Measurements from ENCODE around the gene ZBTB16. TPM values are rescaled to one million over a fixed set of nuclear protein-coding genes. Genes with fewer than 3 reads are reported as not detected.

Gene ZBTB16
- total RNA-seq, 1 experiment from 2014 or later, result 70.4 TPM

- peaks cover 16% of the 10 kb centered on the region for H3K4me1 Mint-ChIP-seq (ENCODE audit: insufficient read depth, unreplicated experiment)
- H3K9me3 Mint-ChIP-seq (ENCODE audit: unreplicated experiment), result no peaks in the 10 kb centered on the region
- BruUV-seq (replicated peaks), result no TSS peak
- no peaks in the 10 kb centered on the region for H3K27me3 Mint-ChIP-seq (ENCODE audit: insufficient read depth, unreplicated experiment)
- no peak for DNase-seq (ENCODE audit: unreplicated experiment)
- H3K36me3 Mint-ChIP-seq (ENCODE audit: insufficient read depth, unreplicated experiment), result no peaks in the 10 kb centered on the region
- ChIA-PET CTCF (interaction anchor here (0.6 to 7.7 kb wide), 12 partner anchors 11 to 367 kb away, joined by 3 to 82 read pairs (median 5); partner anchors contain the start of gene ZBTB16), POLR2A (interaction anchor here (0.7 to 1.3 kb wide), 4 partner anchors 15 to 225 kb away, joined by 3 to 5 read pairs (median 4); no protein-coding TSS in a partner anchor)
- TF ChIP-seq CTCF (IDR thresholded peaks at IDR 0.05; ENCODE audit: unreplicated experiment), result no peak
- H3K27ac Mint-ChIP-seq (ENCODE audit: low read depth, unreplicated experiment), result no peak overlapping the region
- no peak overlapping the region for H3K4me3 Mint-ChIP-seq (ENCODE audit: unreplicated experiment)
- intact Hi-C loops (cut with micrococcal nuclease), result loop anchor here (5.0 kb wide), 1 partner anchor 66 kb away; no protein-coding TSS in a partner anchor
Measured at GRCh38 chr11:114263513-114264170, 204.1 kb downstream of the ZBTB16 start.

GRCh38 chr11:114264381-114264780 is 204.9 kb downstream of the ZBTB16 start:
- CTCF ChIA-PET, result interaction anchor here (0.6 to 7.7 kb wide), 11 partner anchors 10 to 368 kb away, joined by 3 to 82 read pairs (median 4); no protein-coding TSS in a partner anchor
- intact Hi-C loops (cut with micrococcal nuclease), result loop anchor here (5.0 kb wide), 1 partner anchor 67 kb away; no protein-coding TSS in a partner anchor

GRCh38 chr11:114265122-114265878 is 205.8 kb downstream of the ZBTB16 start:
- POLR2A ChIA-PET, result interaction anchor here (0.9 to 1.3 kb wide), 3 partner anchors 9 to 238 kb away, joined by 3 to 6 read pairs (median 3); no protein-coding TSS in a partner anchor
- BruUV-seq (replicated peaks), result no TSS peak
- Mint-ChIP-seq H3K4me1 (ENCODE audit: insufficient read depth, unreplicated experiment) (peaks cover 2% of the 10 kb centered on the region), H3K9me3 (ENCODE audit: unreplicated experiment) (no peaks in the 10 kb centered on the region), H3K27me3 (ENCODE audit: insufficient read depth, unreplicated experiment) (no peaks in the 10 kb centered on the region), H3K4me3 (ENCODE audit: unreplicated experiment) (no peak overlapping the region), H3K27ac (ENCODE audit: low read depth, unreplicated experiment) (no peak overlapping the region), H3K36me3 (ENCODE audit: insufficient read depth, unreplicated experiment) (peaks cover 15% of the 10 kb centered on the region)
- TF ChIP-seq CTCF (IDR thresholded peaks at IDR 0.05; ENCODE audit: unreplicated experiment), result no peak
- CTCF ChIA-PET, result interaction anchor here (0.6 to 7.7 kb wide), 11 partner anchors 9 to 371 kb away, joined by 3 to 82 read pairs (median 4); no protein-coding TSS in a partner anchor
- intact Hi-C loops (cut with micrococcal nuclease), result no loop called here
- DNase-seq (ENCODE audit: unreplicated experiment), result no peak

More at GRCh38 chr11:114264381-114264780, 204.9 kb downstream of the ZBTB16 start:
- Mint-ChIP-seq H3K4me1 (ENCODE audit: insufficient read depth, unreplicated experiment) (peaks cover 10% of the 10 kb centered on the region), H3K27me3 (ENCODE audit: insufficient read depth, unreplicated experiment) (no peaks in the 10 kb centered on the region), H3K36me3 (ENCODE audit: insufficient read depth, unreplicated experiment) (peaks cover 7% of the 10 kb centered on the region), H3K27ac (ENCODE audit: low read depth, unreplicated experiment) (no peak overlapping the region), H3K9me3 (ENCODE audit: unreplicated experiment) (no peaks in the 10 kb centered on the region), H3K4me3 (ENCODE audit: unreplicated experiment) (no peak overlapping the region)
- no TSS peak for BruUV-seq (replicated peaks)
- POLR2A ChIA-PET, result interaction anchor here (0.7 to 1.3 kb wide), 4 partner anchors 10 to 97 kb away, joined by 3 to 6 read pairs (median 3); no protein-coding TSS in a partner anchor
- no peak for DNase-seq (ENCODE audit: unreplicated experiment)
- no peak for TF ChIP-seq CTCF (IDR thresholded peaks at IDR 0.05; ENCODE audit: unreplicated experiment)

GRCh38 chr11:114269498-114269897 is 210.0 kb downstream of the ZBTB16 start:
- Mint-ChIP-seq H3K9me3 (ENCODE audit: unreplicated experiment) (no peaks in the 10 kb centered on the region), H3K4me3 (ENCODE audit: unreplicated experiment) (no peak overlapping the region), H3K27me3 (ENCODE audit: insufficient read depth, unreplicated experiment) (no peaks in the 10 kb centered on the region), H3K36me3 (ENCODE audit: insufficient read depth, unreplicated experiment) (peaks cover 39% of the 10 kb centered on the region), H3K27ac (ENCODE audit: low read depth, unreplicated experiment) (no peak overlapping the region), H3K4me1 (ENCODE audit: insufficient read depth, unreplicated experiment) (no peaks in the 10 kb centered on the region)
- intact Hi-C loops (cut with micrococcal nuclease), result no loop called here
- no peak for DNase-seq (ENCODE audit: unreplicated experiment)
- ChIA-PET CTCF (interaction anchor here (1.0 to 1.2 kb wide), 3 partner anchors 8 to 275 kb away, joined by 3 to 4 read pairs (median 4); no protein-coding TSS in a partner anchor), POLR2A (interaction anchor here (0.6 to 1.6 kb wide), 3 partner anchors 9 to 252 kb away, joined by 3 to 7 read pairs (median 4); no protein-coding TSS in a partner anchor)
- no peak for TF ChIP-seq CTCF (IDR thresholded peaks at IDR 0.05; ENCODE audit: unreplicated experiment)
- no TSS peak for BruUV-seq (replicated peaks)
